NB4 (cell line): ENCODE measurements around the gene KRT3.

Experiments
- MAX ChIP-seq: IDR thresholded peaks from 2 replicates; pipeline ENCODE4 v1.6.1; 2011; ENCODE audit warnings: low read depth, low read length
- MYC ChIP-seq: IDR thresholded peaks from 2 replicates; pipeline ENCODE4 v1.6.1; 2011; ENCODE audit warnings: low read depth, low read length

- TF ChIP-seq MYC = no peak
- TF ChIP-seq MAX = no peak
Measured at GRCh38 chr12:52767427-52767826, 28.5 kb downstream of the KRT3 start.
